GM19395 (cell line): Measurements from ENCODE around the gene IRAG1.

Experiments
- ATAC-seq: cut with Tn5 transposase; IDR thresholded peaks from one replicate; pipeline ENCODE4 v1.9.1; 2021; ENCODE audit warnings: mild to moderate bottlenecking, moderate library complexity; ENCODE audit not compliant: unreplicated experiment

Gene IRAG1

GRCh38 chr11:10693509-10694081 is at the start of gene IRAG1:
Gene IRAG1, minus strand, starts transcription at chr11:10693755. Its CDS starts 153 bp downstream, at chr11:10693602.
- no peak for ATAC-seq

DNA sequence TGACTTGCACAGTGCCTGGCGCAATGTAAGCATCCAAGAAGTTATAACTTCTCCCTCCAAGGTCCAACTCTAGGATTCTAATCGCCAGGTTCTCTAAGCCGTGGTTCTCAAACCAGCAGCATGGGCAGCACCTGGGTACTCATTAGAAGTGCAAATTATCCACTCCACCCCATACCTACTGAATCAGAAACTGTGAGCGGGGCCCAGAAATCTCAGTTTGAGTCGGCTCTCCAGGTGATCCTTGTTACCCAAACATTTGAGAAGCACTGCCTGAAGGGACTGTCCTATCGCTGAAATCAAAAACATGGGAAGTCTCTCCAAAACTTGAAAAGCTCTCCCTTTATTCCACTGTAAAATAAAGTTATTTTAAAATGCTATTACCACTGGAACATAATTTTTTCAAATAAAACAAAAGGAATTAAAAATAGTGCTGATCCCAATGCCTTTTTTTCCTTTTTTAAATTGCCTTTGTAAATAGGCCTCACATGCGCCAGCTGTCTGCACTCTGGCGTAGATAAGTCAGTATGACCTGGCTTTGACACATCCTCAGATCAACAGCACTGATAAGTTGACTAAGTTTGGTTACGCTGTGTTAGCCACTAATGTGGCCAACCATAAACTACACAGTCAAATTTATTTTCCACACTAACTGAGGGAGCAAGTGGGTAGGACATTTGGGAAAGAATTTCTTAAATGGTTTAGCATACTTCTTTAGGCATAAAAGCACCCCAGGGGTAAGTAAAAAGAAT is 49.1 kb upstream of the IRAG1 start:
- ATAC-seq = no peak

DNA sequence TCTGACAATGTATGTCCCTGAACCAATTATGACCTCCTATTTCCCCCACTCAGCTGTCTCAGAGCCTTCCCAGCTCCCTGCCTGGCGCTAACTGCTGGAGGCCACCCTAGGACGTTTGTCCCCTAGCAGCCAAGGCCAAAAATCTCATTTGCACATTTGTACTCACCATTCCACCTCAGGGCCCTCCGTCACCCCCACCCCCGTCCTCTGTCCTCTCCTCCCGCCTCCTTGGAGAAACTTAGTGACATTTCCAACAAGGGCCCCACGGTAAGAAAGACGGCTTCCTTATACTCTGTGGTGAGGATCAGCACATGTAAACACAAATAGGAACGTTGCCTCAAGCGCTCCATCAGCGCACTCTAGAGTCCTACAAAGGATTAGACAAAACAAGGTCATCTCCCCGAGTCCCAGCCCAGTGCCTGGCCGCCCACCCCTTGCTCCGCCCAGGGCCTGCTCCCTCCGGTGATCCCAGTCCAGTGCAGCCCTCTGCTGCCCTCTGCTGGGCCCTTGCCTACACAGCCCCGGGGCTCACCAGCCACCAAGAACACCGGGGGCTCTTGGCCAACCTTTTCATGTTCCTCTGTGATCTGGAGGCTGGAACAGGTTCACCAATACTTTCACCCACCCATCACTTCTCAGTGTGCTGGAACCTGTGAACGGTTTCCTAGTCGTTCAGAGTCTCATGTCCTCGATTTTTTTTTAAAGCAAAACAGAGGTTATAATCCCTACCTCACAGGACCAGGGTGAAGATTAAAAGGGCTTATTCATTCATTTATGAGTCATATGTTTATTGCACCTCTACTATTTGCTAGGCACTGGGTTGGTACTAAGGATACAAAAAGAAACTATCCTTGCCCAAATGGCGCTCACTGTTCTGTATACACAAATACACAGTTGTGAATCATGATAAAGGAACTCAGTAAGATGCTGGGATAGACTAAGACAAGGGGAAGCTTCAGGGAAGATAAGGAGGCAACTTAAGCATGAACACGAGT is 42.2 kb upstream of the IRAG1 start:
- peak; percentile 99 for ATAC-seq

GRCh38 chr11:10731064-10731680 is 37.6 kb upstream of the IRAG1 start:
- no peak for ATAC-seq

GRCh38 chr11:10730151-10730550 is 36.6 kb upstream of the IRAG1 start:
- no peak for ATAC-seq

GRCh38 chr11:10728789-10729472 is 35.4 kb upstream of the IRAG1 start:
- no peak for ATAC-seq

GRCh38 chr11:10728154-10728553 is 34.6 kb upstream of the IRAG1 start:
- no peak for ATAC-seq

DNA sequence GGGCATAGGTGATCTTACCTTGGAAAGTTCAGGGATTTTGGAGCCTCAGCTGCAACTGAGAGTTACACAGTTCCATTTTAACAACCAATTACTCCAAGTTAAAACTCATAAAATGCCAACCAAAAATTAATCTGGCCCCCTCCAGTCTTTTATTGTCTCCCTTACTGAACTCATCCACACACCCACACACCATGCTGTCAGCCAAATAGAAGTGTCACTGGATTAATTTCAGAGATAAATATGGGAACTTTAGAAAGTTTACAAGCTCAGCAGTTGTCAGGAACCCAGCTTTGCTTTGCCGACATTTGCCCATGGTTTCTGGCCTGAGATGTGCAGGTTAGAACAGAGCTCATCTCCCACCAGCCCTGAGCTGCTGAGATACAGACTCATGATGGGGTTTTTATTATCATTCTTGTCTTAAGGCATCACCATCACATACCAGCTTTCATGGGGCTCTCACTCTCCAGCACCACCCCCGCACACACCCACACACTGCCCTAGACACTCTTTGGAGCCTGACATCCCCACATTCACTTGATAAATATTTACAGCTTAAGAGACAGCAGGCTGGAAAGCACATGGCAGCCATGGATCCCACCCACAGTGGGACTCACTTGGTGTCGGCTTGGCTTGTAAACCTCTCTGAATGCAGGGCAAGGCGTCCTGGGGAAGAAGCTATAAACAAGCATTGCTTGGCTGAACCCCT is 33.7 kb upstream of the IRAG1 start:
- ATAC-seq = no peak

- no peak for ATAC-seq
Measured at GRCh38 chr11:10725907-10726253, 32.3 kb upstream of the IRAG1 start.

GRCh38 chr11:10725114-10725906 is 31.8 kb upstream of the IRAG1 start:
- ATAC-seq = no peak

DNA sequence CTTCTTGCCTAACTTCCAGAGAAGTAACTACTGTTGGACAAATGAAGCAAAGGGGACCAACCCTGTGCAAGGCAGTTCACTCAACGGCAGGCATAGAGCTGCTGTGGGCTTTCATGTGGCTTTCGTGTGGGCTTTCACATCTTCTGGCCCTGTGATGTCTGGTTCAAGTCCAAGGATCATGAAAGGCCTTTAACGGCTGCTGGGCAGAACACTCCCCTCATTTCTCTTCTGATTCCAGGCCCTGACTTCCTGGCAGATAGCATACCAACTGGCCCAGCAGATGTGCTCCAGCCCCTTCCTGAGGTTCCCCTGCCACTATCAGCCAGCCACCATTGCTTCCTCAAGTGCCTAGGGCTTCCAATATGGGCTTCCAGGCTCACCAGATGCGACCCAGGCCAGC is 28.8 kb upstream of the IRAG1 start:
- no peak for ATAC-seq

GRCh38 chr11:10720881-10721376 is 27.4 kb upstream of the IRAG1 start:
- no peak for ATAC-seq

DNA sequence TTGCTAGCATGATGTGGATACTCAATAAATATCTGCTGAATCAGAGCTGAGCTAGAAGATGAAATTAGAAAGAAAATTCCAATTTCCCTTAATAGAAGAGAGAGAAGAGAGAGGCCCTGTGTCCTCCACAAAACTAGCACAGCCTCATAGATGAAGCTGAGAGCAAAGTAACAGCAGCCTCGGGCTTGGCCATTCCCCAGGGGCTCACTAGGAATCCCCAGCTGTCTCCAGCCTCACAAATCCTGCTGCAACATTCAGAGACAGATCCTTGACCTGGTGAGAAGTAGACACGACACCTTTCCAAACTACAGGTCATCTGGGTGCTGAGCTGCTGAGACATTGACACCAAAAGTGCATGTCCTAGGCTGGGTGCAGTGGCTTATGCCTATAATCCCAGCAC is 26.1 kb upstream of the IRAG1 start:
- ATAC-seq = no peak

- ATAC-seq = no peak
Measured at GRCh38 chr11:10716543-10717259, 23.1 kb upstream of the IRAG1 start.

GRCh38 chr11:10716122-10716521 is 22.6 kb upstream of the IRAG1 start:
- no peak for ATAC-seq

GRCh38 chr11:10715571-10715970 is 22.0 kb upstream of the IRAG1 start:
- ATAC-seq = no peak

GRCh38 chr11:10709299-10710086 is 15.9 kb upstream of the IRAG1 start:
- ATAC-seq = no peak

- ATAC-seq = no peak
Measured at GRCh38 chr11:10708131-10708530, 14.6 kb upstream of the IRAG1 start.
